AG04450 (cell line): Measurements from ENCODE around the gene RORB. TPM values are rescaled to one million over a fixed set of nuclear protein-coding genes. Genes with fewer than 3 reads are reported as not detected.
A peak's percentile ranks its signal among the peaks of the same experiment; 100 is the strongest.

Source experiments
- CTCF ChIA-PET: fragments of 300-600, 350-600 bp; formaldehyde crosslinking; extraction: SDS; loops from one replicate; lab custom pipeline; 2022; ENCODE audit warnings: antibody characterized with exemption, inconsistent platforms; lab: Charles Lee
- POLR2A ChIA-PET: fragments of 350-600 bp; formaldehyde crosslinking; extraction: SDS; loops from one replicate; lab custom pipeline; 2021; ENCODE audit warnings: antibody characterized with exemption, inconsistent platforms; lab: Yijun Ruan, JAX
- DNase-seq: peaks from one replicate; pipeline ENCODE4 v3.0.0-alpha.2; 2011; ENCODE audit warnings: low read depth, low spot score
- H3K27ac ChIP-seq: one replicate; pipeline ENCODE4 v1.5.1; 2012; ENCODE audit warnings: low read depth, low read length, control low read depth
- H3K27me3 ChIP-seq: one replicate; pipeline ENCODE4 v1.6.0; 2012; ENCODE audit warnings: low read length; ENCODE audit not compliant: control insufficient read depth, insufficient read depth
- H3K4me3 ChIP-seq: 2 replicates; pipeline ENCODE4 v1.5.1; 2011; ENCODE audit warnings: mild to moderate bottlenecking, low read depth, low read length, control low read depth
- H3K9me3 ChIP-seq: 2 replicates; pipeline ENCODE4 v1.5.1; 2012; ENCODE audit warnings: low read length; ENCODE audit not compliant: control insufficient read depth, insufficient read depth
- CTCF ChIP-seq: IDR thresholded peaks from 2 replicates; pipeline ENCODE4 v1.5.1; 2011; ENCODE audit warnings: low read depth, low read length, control low read depth, inconsistent platforms
- polyA plus RNA-seq: library from polyadenylated mRNA; depleted of rRNA; stranded (reverse); fragments of >200 nt; gene quantifications from 2 replicates; pipeline ENCODE4 v1.2.3, GENCODE V29; 2011

The RORB gene
- polyA plus RNA-seq, 1 experiment: not detected

- ChIA-PET POLR2A (no interaction called here), CTCF (no interaction called here)
- H3K4me3 ChIP-seq: no peak overlapping the region
- no peaks in the 10 kb centered on the region; the same call in 1 of the 2 replicates for H3K9me3 ChIP-seq
- TF ChIP-seq CTCF: no peak
- no peak for DNase-seq
- peaks cover 30% of the 10 kb centered on the region for H3K27me3 ChIP-seq
- H3K27ac ChIP-seq: no peak overlapping the region
Measured at GRCh38 chr9:74494490-74494889, 2.6 kb upstream of the RORB start.

DNA sequence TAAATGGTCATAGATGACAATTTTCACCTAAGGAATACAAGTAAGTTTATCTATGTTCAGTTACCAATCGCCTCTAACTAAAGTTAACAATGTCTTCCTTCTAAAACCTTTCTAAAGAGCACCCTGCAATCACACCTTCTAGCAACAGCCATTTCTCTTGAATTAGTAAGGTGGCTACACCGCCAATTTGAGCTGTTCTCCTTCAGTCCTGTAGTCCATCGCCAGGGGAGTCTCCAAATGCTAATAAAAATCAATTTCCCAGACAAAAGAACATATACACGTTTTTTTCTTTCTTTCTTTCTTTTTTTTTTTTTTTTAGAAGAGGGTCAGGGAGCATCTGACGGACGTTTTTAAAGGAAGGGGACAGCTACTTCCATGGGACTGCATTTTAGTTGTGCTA, 729 bp upstream of the RORB start:
- POLR2A ChIA-PET: no interaction called here
- H3K9me3 ChIP-seq: no peaks in the 10 kb centered on the region; the same call in 1 of the 2 replicates
- CTCF ChIA-PET: interaction anchor here (0.7 kb wide), 1 partner anchor 149 kb away, joined by 4 read pairs; no protein-coding TSS in a partner anchor
- peak overlapping the region; percentile 66 for H3K4me3 ChIP-seq
- H3K27ac ChIP-seq: no peak overlapping the region
- no peak for TF ChIP-seq CTCF
- H3K27me3 ChIP-seq: peaks cover 46% of the 10 kb centered on the region
- no peak for DNase-seq

- Histone ChIP-seq H3K4me3 (peak overlapping the region; percentile 66), H3K27me3 (peaks cover 46% of the 10 kb centered on the region), H3K27ac (no peak overlapping the region), H3K9me3 (no peaks in the 10 kb centered on the region; the same call in 1 of the 2 replicates)
- ChIA-PET POLR2A (no interaction called here), CTCF (no interaction called here)
- DNase-seq: no peak
- TF ChIP-seq CTCF: no peak
Measured at GRCh38 chr9:74497748-74498620, 849 bp downstream of the RORB start.

- Histone ChIP-seq H3K27me3 (peaks cover 46% of the 10 kb centered on the region), H3K27ac (no peak overlapping the region), H3K4me3 (no peak overlapping the region), H3K9me3 (no peaks in the 10 kb centered on the region; the same call in 1 of the 2 replicates)
- no peak for TF ChIP-seq CTCF
- POLR2A ChIA-PET: no interaction called here
- no peak for DNase-seq
- CTCF ChIA-PET: no interaction called here
Measured at GRCh38 chr9:74498621-74499095, 1.5 kb downstream of the RORB start.

DNA sequence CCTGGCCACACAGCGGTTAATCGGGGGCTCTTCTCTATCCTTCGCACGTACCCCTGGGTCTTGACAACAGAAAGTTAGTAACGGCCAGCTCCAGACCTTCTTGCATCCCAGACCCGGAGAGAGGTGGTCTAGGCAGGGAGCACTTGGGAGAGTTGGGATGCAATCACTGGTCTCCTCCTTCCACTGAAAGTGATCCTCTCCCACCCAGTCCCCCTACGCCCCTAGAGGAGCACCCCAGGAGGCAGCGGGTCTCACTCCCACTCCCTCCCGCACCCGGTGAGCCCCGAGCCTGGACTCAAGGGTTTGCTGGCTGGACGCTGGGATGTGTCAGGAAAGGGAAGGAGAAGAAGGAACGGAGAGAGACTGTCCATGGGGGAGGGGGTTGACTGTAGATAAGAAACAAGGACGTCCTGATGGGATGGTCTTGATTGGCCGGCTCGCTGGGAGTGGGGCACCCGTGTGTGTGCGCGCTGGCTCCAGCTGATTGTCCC, 2.0 kb downstream of the RORB start:
- Histone ChIP-seq H3K27ac (no peak overlapping the region), H3K9me3 (no peaks in the 10 kb centered on the region; the same call in 1 of the 2 replicates), H3K4me3 (no peak overlapping the region), H3K27me3 (peaks cover 46% of the 10 kb centered on the region)
- CTCF ChIA-PET: no interaction called here
- POLR2A ChIA-PET: no interaction called here
- TF ChIP-seq CTCF: no peak
- no peak for DNase-seq
